ENCODE measurements around the gene OGFOD1. TPM values are rescaled to one million over a fixed set of nuclear protein-coding genes. Genes with fewer than 3 reads are reported as not detected.

Gene OGFOD1
- total RNA-seq, 4 donors from 2014 or later: 40.6 to 55.1 (median 50.4) TPM

GRCh38 chr16:56493815-56494214, 42.5 kb downstream of the OGFOD1 start:
- ATAC-seq: no peak
- H3K36me3 ChIP-seq: peaks cover 3 to 86% of the 10 kb centered on the region in 2 donors
- H3K9me3 ChIP-seq: no peaks in the 10 kb centered on the region
- H3K4me1 ChIP-seq: no peaks in the 10 kb centered on the region
- no peak overlapping the region for H3K4me3 ChIP-seq
- TF ChIP-seq EP300 (IDR thresholded peaks at IDR 0.05): no peak
- H3K27ac ChIP-seq: no peak overlapping the region
- no peaks in the 10 kb centered on the region for H3K27me3 ChIP-seq
- 80 to 100% methylated on average over 1 of the region's 1 CpG for WGBS, 2 donors (ENCODE audit: low coverage in 1 of 2)

GRCh38 chr16:56505181-56505580, 53.8 kb downstream of the OGFOD1 start:
- WGBS, 2 donors (ENCODE audit: low coverage in 1 of 2): 72 to 78% methylated on average over 3 of the region's 3 CpGs
- Histone ChIP-seq H3K4me3 (no peak overlapping the region), H3K27ac (no peak overlapping the region), H3K4me1 (no peaks in the 10 kb centered on the region), H3K27me3 (no peaks in the 10 kb centered on the region), H3K36me3 (peaks cover 0 to 100% of the 10 kb centered on the region in 2 donors), H3K9me3 (no peaks in the 10 kb centered on the region)
- TF ChIP-seq CTCF (IDR thresholded peaks at IDR 0.05) (no peak), POLR2A (IDR thresholded peaks at IDR 0.05) (no peak), POLR2AphosphoS5 (IDR thresholded peaks at IDR 0.05) (no peak), EP300 (IDR thresholded peaks at IDR 0.05) (no peak)
- no peak for ATAC-seq

- no peaks in the 10 kb centered on the region for H3K27me3 ChIP-seq
- TF ChIP-seq EP300 (IDR thresholded peaks at IDR 0.05): no peak
- no peak for TF ChIP-seq CTCF (IDR thresholded peaks at IDR 0.05)
- TF ChIP-seq POLR2AphosphoS5 (IDR thresholded peaks at IDR 0.05): no peak
- no peak for TF ChIP-seq POLR2A (IDR thresholded peaks at IDR 0.05)
- no peak overlapping the region for H3K4me3 ChIP-seq
- H3K36me3 ChIP-seq: peaks cover 0 to 94% of the 10 kb centered on the region in 2 donors
- no peak overlapping the region for H3K27ac ChIP-seq
- no peaks in the 10 kb centered on the region for H3K4me1 ChIP-seq
- no peak for ATAC-seq
- H3K9me3 ChIP-seq: no peaks in the 10 kb centered on the region
Measured at GRCh38 chr16:56506941-56507340, 55.6 kb downstream of the OGFOD1 start.

- ATAC-seq: no peak
- no peaks in the 10 kb centered on the region for H3K27me3 ChIP-seq
- WGBS, 2 donors (ENCODE audit: low coverage in 1 of 2): 92 to 100% methylated on average over 1 to 2 of the region's 2 CpGs
- H3K4me1 ChIP-seq: peaks cover 0 to 15% (median 0%) of the 10 kb centered on the region in 3 donors
- H3K36me3 ChIP-seq: peaks cover 0 to 66% of the 10 kb centered on the region in 2 donors
- H3K27ac ChIP-seq: no peak overlapping the region
- no peak overlapping the region for H3K4me3 ChIP-seq
- TF ChIP-seq POLR2AphosphoS5 (IDR thresholded peaks at IDR 0.05) (no peak), CTCF (IDR thresholded peaks at IDR 0.05) (no peak), EP300 (IDR thresholded peaks at IDR 0.05) (no peak), POLR2A (IDR thresholded peaks at IDR 0.05) (no peak)
- H3K9me3 ChIP-seq: no peaks in the 10 kb centered on the region
Measured at GRCh38 chr16:56510544-56510943, 59.2 kb downstream of the OGFOD1 start.

GRCh38 chr16:56512025-56512424, 60.7 kb downstream of the OGFOD1 start:
- ATAC-seq: no peak
- WGBS, 2 donors (ENCODE audit: low coverage in 1 of 2): 80 to 100% methylated on average over 1 of the region's 1 CpG
- Histone ChIP-seq H3K36me3 (peaks cover 0 to 51% of the 10 kb centered on the region in 2 donors), H3K27me3 (no peaks in the 10 kb centered on the region), H3K4me1 (peaks cover 0 to 30% (median 0%) of the 10 kb centered on the region in 3 donors), H3K27ac (no peak overlapping the region), H3K9me3 (no peaks in the 10 kb centered on the region), H3K4me3 (no peak overlapping the region)
- TF ChIP-seq CTCF (IDR thresholded peaks at IDR 0.05): no peak
- TF ChIP-seq EP300 (IDR thresholded peaks at IDR 0.05): no peak
- no peak for TF ChIP-seq POLR2A (IDR thresholded peaks at IDR 0.05)
- TF ChIP-seq POLR2AphosphoS5 (IDR thresholded peaks at IDR 0.05): no peak
